K562 (cell line): Measurements from ENCODE around the gene APC. TPM values are rescaled to one million over a fixed set of nuclear protein-coding genes. Genes with fewer than 3 reads are reported as not detected.

Source experiments
- CBFA2T3 ChIP-seq: fragments of 450-650 bp; IDR thresholded peaks from 2 replicates; pipeline ENCODE4 v1.6.1; 2017
- DDX20 ChIP-seq: fragments of 450-650 bp; IDR thresholded peaks from 2 replicates; pipeline ENCODE4 v1.6.1; 2016; ENCODE audit warnings: missing genetic modification characterization, low read depth, mild to moderate bottlenecking, missing compliant biosample characterization, moderate library complexity
- EGR1 ChIP-seq: fragments of 450-650 bp; conservative IDR thresholded peaks from 2 replicates; pipeline ENCODE4 v1.6.1; 2017; ENCODE audit warnings: mild to moderate bottlenecking
- ELF2 ChIP-seq: fragments of 250-450 bp; sonication (Bioruptor Pico); IDR thresholded peaks from 2 replicates; pipeline ENCODE4 v1.5.0; 2021; ENCODE audit warnings: mild to moderate bottlenecking
- HNRNPLL ChIP-seq: fragments of 200-400 bp; formaldehyde crosslinking; IDR thresholded peaks from 2 replicates; pipeline ENCODE4 v1.6.1; 2017; ENCODE audit warnings: low read length, low read depth, mild to moderate bottlenecking; ENCODE audit not compliant: poor library complexity, severe bottlenecking
- NCOA2 ChIP-seq, 2 experiments: fragments of 450-650 bp; IDR thresholded peaks; 2 replicates each; pipeline ENCODE4 v1.6.1; 2018; ENCODE audit warnings: mild to moderate bottlenecking in 2 of 2, moderate library complexity in 1 of 2; ENCODE audit not compliant: partially characterized antibody in 2 of 2
- POLR3A ChIP-seq: IDR thresholded peaks from 2 replicates; pipeline ENCODE4 v1.6.1; 2011; ENCODE audit warnings: borderline replicate concordance, mild to moderate bottlenecking, moderate library complexity; ENCODE audit not compliant: insufficient read length, insufficient read depth; ENCODE audit errors: extremely low read depth
- SMAD3 ChIP-seq: fragments of 450-650 bp; formaldehyde crosslinking; conservative IDR thresholded peaks from 2 replicates; pipeline ENCODE4 v1.4.0; 2020; ENCODE audit warnings: mild to moderate bottlenecking
- SMARCE1 ChIP-seq: fragments of 450-650 bp; IDR thresholded peaks from 2 replicates; pipeline ENCODE4 v1.7.1; 2016; ENCODE audit warnings: mild to moderate bottlenecking
- TAF15 ChIP-seq: fragments of 200-400 bp; formaldehyde crosslinking; IDR thresholded peaks from 2 replicates; pipeline ENCODE4 v1.6.1; 2017; ENCODE audit warnings: mild to moderate bottlenecking, low read depth, low read length, moderate library complexity
- USF1 ChIP-seq: sonication (generic); formaldehyde crosslinking; IDR thresholded peaks from 2 replicates; pipeline ENCODE4 v1.9.0; 2022; ENCODE audit warnings: mild to moderate bottlenecking, missing genetic modification reagents
- ZBTB49 ChIP-seq: sonication (generic); formaldehyde crosslinking; IDR thresholded peaks from 2 replicates; pipeline ENCODE4 v1.8.0; 2022; ENCODE audit warnings: missing genetic modification reagents, mild to moderate bottlenecking, borderline replicate concordance
- ZFP1 ChIP-seq: fragments of 450-650 bp; formaldehyde crosslinking; IDR thresholded peaks from 2 replicates; pipeline ENCODE4 v1.4.0; 2020; ENCODE audit warnings: mild to moderate bottlenecking, mixed read lengths
- ZNF143 ChIP-seq: sonication (generic); formaldehyde crosslinking; IDR thresholded peaks from 2 replicates; pipeline ENCODE4 v1.9.0; 2022; ENCODE audit warnings: mild to moderate bottlenecking, missing genetic modification reagents
- ZNF354B ChIP-seq: fragments of 250-450 bp; sonication (Bioruptor Pico); IDR thresholded peaks from 2 replicates; pipeline ENCODE4 v1.4.0; 2020
- polyA plus RNA-seq, 8 experiments: library from polyadenylated mRNA; depleted of rRNA in 4 of 8; stranded (reverse) in 5 of 8; unstranded in 3 of 8; fragments of >200 nt; fragmentation: Nextera tagmentation in 2 of 8; fragmentation: Illumina TruSeq in 1 of 8; extraction: Ambion mirVana in 2 of 8; extraction: Trizol in 1 of 8; gene quantifications; 2 replicates each; pipeline versions ENCODE4 v1.2.1 to v1.2.3, GENCODE V29; 2011 to 2014; ENCODE audit warnings: inconsistent platforms in 1 of 8, missing spikeins in 1 of 8
- total RNA-seq, 7 experiments: library from RNA; depleted of rRNA in 6 of 7; stranded (reverse); fragments of >200 nt in 6 of 7; fragmentation: Illumina TruSeq in 2 of 7; extraction: Trizol in 2 of 7; gene quantifications; 2 replicates each; pipeline versions ENCODE4 v1.2.1 to v1.2.3, GENCODE V29; 2011 to 2021; ENCODE audit warnings: low replicate concordance in 1 of 7
- TF ChIP-seq, protein P1 (sequence below): sonication (generic); formaldehyde crosslinking; IDR thresholded peaks from 2 replicates; pipeline ENCODE4 v1.8.1; 2023; ENCODE audit warnings: mild to moderate bottlenecking, missing genetic modification reagents
- TF ChIP-seq, protein P2 (sequence below), 2 experiments: IDR thresholded peaks; 2 replicates each; pipeline ENCODE4 v1.6.1; 2012; ENCODE audit warnings: improper control_type of control experiment in 2 of 2, low read depth in 2 of 2, low read length in 2 of 2, borderline replicate concordance in 1 of 2
- TF ChIP-seq, protein P3 (sequence below): fragments of 250-450 bp; sonication (Bioruptor Pico); IDR thresholded peaks from 2 replicates; pipeline ENCODE4 v1.5.1; 2021; ENCODE audit warnings: mild to moderate bottlenecking

APC gene
- total and polyA plus RNA-seq, 9 of the 15 experiments (the other 6 are each of a cell fraction or from before 2014, with no cell fraction given) = 5.7 to 29.5 (median 15.4) TPM

- TF ChIP-seq, protein P1, sequence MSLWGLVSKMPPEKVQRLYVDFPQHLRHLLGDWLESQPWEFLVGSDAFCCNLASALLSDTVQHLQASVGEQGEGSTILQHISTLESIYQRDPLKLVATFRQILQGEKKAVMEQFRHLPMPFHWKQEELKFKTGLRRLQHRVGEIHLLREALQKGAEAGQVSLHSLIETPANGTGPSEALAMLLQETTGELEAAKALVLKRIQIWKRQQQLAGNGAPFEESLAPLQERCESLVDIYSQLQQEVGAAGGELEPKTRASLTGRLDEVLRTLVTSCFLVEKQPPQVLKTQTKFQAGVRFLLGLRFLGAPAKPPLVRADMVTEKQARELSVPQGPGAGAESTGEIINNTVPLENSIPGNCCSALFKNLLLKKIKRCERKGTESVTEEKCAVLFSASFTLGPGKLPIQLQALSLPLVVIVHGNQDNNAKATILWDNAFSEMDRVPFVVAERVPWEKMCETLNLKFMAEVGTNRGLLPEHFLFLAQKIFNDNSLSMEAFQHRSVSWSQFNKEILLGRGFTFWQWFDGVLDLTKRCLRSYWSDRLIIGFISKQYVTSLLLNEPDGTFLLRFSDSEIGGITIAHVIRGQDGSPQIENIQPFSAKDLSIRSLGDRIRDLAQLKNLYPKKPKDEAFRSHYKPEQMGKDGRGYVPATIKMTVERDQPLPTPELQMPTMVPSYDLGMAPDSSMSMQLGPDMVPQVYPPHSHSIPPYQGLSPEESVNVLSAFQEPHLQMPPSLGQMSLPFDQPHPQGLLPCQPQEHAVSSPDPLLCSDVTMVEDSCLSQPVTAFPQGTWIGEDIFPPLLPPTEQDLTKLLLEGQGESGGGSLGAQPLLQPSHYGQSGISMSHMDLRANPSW (CRISPR knock-in tag) = no peak
- TF ChIP-seq POLR3A (no peak), ZBTB49 (CRISPR knock-in tag) (0 out of 2 replicates have a peak, but pooled peaks have one; percentile 26), ZNF143 (CRISPR knock-in tag) (peak; percentile 40; the same call in 1 of the 2 replicates), HNRNPLL (peak; percentile 87), CBFA2T3 (0 out of 2 replicates have a peak, but pooled peaks have one; percentile 7), USF1 (peak; percentile 100), DDX20 (no peak), ZNF354B (CRISPR knock-in tag) (no peak), ZFP1 (CRISPR knock-in tag) (no peak), SMARCE1 (no peak), SMAD3 (no peak), ELF2 (CRISPR knock-in tag) (no peak), EGR1 (no peak), TAF15 (no peak), NCOA2 (IDR thresholded peaks at IDR 0.05; ENCODE audit: partially characterized antibody in 2 of 2) (no peak)
- TF ChIP-seq, protein P2, sequence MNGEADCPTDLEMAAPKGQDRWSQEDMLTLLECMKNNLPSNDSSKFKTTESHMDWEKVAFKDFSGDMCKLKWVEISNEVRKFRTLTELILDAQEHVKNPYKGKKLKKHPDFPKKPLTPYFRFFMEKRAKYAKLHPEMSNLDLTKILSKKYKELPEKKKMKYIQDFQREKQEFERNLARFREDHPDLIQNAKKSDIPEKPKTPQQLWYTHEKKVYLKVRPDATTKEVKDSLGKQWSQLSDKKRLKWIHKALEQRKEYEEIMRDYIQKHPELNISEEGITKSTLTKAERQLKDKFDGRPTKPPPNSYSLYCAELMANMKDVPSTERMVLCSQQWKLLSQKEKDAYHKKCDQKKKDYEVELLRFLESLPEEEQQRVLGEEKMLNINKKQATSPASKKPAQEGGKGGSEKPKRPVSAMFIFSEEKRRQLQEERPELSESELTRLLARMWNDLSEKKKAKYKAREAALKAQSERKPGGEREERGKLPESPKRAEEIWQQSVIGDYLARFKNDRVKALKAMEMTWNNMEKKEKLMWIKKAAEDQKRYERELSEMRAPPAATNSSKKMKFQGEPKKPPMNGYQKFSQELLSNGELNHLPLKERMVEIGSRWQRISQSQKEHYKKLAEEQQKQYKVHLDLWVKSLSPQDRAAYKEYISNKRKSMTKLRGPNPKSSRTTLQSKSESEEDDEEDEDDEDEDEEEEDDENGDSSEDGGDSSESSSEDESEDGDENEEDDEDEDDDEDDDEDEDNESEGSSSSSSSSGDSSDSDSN (IDR thresholded peaks at IDR 0.05; ENCODE audit: borderline replicate concordance in 1 of 2, low read depth in 2 of 2, low read length in 2 of 2) = 0 out of 4 replicates have a peak, but pooled peaks of 1 of the 2 experiments have one; percentile 17
- TF ChIP-seq, protein P3, sequence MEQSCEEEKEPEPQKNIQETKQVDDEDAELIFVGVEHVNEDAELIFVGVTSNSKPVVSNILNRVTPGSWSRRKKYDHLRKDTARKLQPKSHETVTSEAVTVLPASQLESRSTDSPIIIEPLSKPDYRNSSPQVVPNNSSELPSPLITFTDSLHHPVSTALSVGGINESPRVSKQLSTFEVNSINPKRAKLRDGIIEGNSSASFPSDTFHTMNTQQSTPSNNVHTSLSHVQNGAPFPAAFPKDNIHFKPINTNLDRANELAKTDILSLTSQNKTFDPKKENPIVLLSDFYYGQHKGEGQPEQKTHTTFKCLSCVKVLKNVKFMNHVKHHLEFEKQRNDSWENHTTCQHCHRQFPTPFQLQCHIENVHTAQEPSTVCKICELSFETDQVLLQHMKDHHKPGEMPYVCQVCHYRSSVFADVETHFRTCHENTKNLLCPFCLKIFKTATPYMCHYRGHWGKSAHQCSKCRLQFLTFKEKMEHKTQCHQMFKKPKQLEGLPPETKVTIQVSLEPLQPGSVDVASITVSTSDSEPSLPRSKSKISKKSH (CRISPR knock-in tag) = no peak
Observed at GRCh38 chr5:112737463-112738190, at the start of gene APC (continued).
